Measurements from ENCODE around the gene TNRC6A.
"Not testable (repeated sequence)": the region's sequence is repeated elsewhere in the genome, so short reads cannot be mapped to it uniquely, and the experiment has no call there.

Gene TNRC6A

DNA sequence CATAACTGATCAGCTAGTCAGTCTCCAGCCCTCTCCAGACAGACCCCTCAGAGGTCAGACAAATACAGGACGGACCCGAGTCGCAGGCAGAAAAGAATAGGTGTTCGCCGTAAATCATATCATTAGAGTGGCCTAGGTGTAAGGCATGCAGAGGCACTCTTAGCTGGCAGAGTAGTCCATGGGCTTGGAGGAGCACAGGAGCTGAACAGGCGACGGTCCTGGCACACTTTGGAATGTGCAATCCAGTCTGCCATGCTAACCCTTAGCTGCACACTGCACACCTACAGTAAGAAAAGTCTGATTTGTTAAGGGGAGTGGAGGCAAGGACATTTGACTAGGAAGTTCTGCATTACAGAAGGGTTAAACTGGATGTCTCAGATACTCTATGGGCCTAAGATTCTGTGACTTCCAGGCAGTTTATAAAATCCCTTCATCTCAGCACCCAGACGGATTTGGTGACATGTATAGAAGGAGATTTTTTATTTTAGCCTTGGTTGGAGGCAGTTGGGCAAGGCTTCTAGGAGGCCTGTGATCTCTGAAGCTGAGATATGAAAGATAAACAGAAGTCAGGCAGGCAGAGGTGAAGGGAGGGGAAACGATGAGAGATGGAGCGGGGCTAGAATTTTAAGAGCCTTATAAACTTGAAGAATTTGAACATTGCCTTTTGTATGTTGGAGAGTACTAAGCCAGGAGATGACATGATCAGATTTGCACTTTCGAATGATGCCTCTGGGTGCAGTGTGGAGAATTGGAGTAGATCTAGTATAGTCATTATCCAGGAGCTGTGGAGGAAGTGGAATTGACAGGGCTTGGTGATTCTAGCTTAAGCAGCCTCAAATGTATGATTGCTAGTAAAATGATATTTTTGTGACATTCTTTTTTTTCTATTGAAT lies 81.7 kb downstream of the TNRC6A start:
- no peak overlapping the region for H3K9ac ChIP-seq (ENCODE audit: insufficient read length, low read depth)
- DNase-seq (ENCODE audit: low read depth, low spot score): no peak
- peaks cover 94% of the 10 kb centered on the region for H3K36me3 ChIP-seq (ENCODE audit: insufficient read depth, insufficient read length, low read length)
- H3K27me3 ChIP-seq (ENCODE audit: insufficient read depth, insufficient read length): no peaks in the 10 kb centered on the region
- TF ChIP-seq YY1 (IDR thresholded peaks at IDR 0.05; ENCODE audit: insufficient read depth, insufficient read length) (no peak), ZNF274 (IDR thresholded peaks at IDR 0.05; ENCODE audit: low read depth, low read length) (no peak), SUZ12 (IDR thresholded peaks at IDR 0.05; ENCODE audit: extremely low read depth, insufficient read depth, insufficient read length) (no peak)
- no peak overlapping the region for H3K4me3 ChIP-seq (ENCODE audit: insufficient read length, low read depth)
- H3K4me1 ChIP-seq (ENCODE audit: insufficient read depth, insufficient read length): no peaks in the 10 kb centered on the region
- H3K9me3 ChIP-seq (ENCODE audit: insufficient read depth, low read length): no peaks in the 10 kb centered on the region

DNA sequence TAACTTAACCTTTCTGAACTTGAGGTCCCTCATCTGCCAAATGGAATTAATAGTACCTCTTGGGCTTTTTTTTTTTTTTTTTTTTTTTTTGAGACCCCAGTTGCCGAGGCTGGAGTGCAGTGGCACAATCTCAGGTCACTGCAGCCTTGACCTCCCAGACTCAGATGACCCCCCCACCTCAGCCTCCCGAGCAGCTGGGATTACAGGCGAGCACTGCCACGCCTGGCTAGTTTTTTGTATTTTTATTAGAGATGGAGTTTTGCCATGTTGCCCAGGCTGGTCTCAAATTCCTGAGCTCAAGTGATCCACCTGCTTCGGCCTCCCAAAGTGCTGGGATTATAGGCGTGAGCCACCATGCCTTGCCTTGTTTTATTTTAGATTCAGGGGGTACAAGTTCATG lies 83.4 kb downstream of the TNRC6A start:
- H3K4me1 ChIP-seq (ENCODE audit: insufficient read depth, insufficient read length); H3K4me3 ChIP-seq (ENCODE audit: insufficient read length, low read depth); H3K27me3 ChIP-seq (ENCODE audit: insufficient read depth, insufficient read length); DNase-seq (ENCODE audit: low read depth, low spot score); H3K9me3 ChIP-seq (ENCODE audit: insufficient read depth, low read length); H3K9ac ChIP-seq (ENCODE audit: insufficient read length, low read depth): not testable (repeated sequence)
- H3K36me3 ChIP-seq (ENCODE audit: insufficient read depth, insufficient read length, low read length): peaks cover 96% of the 10 kb centered on the region

DNA sequence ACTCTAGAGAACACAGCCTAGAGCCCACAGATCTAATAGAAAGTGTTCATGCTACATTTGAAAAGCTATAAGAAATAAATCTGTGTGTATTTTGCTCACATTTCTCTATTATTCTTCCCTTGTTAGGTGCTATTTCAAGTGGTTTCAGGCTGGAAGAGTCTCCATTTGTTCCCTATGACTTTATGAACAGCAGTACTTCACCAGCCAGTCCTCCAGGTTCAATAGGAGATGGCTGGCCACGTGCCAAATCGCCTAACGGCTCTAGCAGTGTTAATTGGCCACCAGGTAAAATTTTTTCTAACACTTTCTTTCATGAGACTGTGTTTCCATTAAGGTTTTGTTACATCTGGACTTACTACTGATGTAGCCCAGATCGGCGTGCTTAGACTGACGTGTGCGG lies 85.6 kb downstream of the TNRC6A start:
- no peaks in the 10 kb centered on the region for H3K4me1 ChIP-seq (ENCODE audit: insufficient read depth, insufficient read length)
- H3K9me3 ChIP-seq (ENCODE audit: insufficient read depth, low read length): no peaks in the 10 kb centered on the region
- peaks cover 96% of the 10 kb centered on the region for H3K36me3 ChIP-seq (ENCODE audit: insufficient read depth, insufficient read length, low read length)
- no peaks in the 10 kb centered on the region for H3K27me3 ChIP-seq (ENCODE audit: insufficient read depth, insufficient read length)
- no peak for TF ChIP-seq ZNF274 (IDR thresholded peaks at IDR 0.05; ENCODE audit: low read depth, low read length)
- no peak for TF ChIP-seq SUZ12 (IDR thresholded peaks at IDR 0.05; ENCODE audit: extremely low read depth, insufficient read depth, insufficient read length)
- no peak overlapping the region for H3K9ac ChIP-seq (ENCODE audit: insufficient read length, low read depth)
- no peak overlapping the region for H3K4me3 ChIP-seq (ENCODE audit: insufficient read length, low read depth)
- DNase-seq (ENCODE audit: low read depth, low spot score): no peak

- Histone ChIP-seq H3K4me1 (ENCODE audit: insufficient read depth, insufficient read length) (no peaks in the 10 kb centered on the region), H3K9ac (ENCODE audit: insufficient read length, low read depth) (no peak overlapping the region), H3K4me3 (ENCODE audit: insufficient read length, low read depth) (no peak overlapping the region), H3K27me3 (ENCODE audit: insufficient read depth, insufficient read length) (no peaks in the 10 kb centered on the region), H3K36me3 (ENCODE audit: insufficient read depth, insufficient read length, low read length) (peaks cover 95% of the 10 kb centered on the region), H3K9me3 (ENCODE audit: insufficient read depth, low read length) (no peaks in the 10 kb centered on the region)
- TF ChIP-seq SUZ12 (IDR thresholded peaks at IDR 0.05; ENCODE audit: extremely low read depth, insufficient read depth, insufficient read length): no peak
- TF ChIP-seq YY1 (IDR thresholded peaks at IDR 0.05; ENCODE audit: insufficient read depth, insufficient read length): no peak
- TF ChIP-seq ZNF274 (IDR thresholded peaks at IDR 0.05; ENCODE audit: low read depth, low read length): no peak
- no peak for DNase-seq (ENCODE audit: low read depth, low spot score)
Observed at GRCh38 chr16:24816688-24817087, 87.2 kb downstream of the TNRC6A start.

GRCh38 chr16:24819462-24820040 lies 90.1 kb downstream of the TNRC6A start:
- Histone ChIP-seq H3K4me1 (ENCODE audit: insufficient read depth, insufficient read length) (peaks cover 2% of the 10 kb centered on the region), H3K36me3 (ENCODE audit: insufficient read depth, insufficient read length, low read length) (peaks cover 96% of the 10 kb centered on the region), H3K4me3 (ENCODE audit: insufficient read length, low read depth) (no peak overlapping the region), H3K27me3 (ENCODE audit: insufficient read depth, insufficient read length) (no peaks in the 10 kb centered on the region), H3K9me3 (ENCODE audit: insufficient read depth, low read length) (no peaks in the 10 kb centered on the region), H3K9ac (ENCODE audit: insufficient read length, low read depth) (no peak overlapping the region)
- DNase-seq (ENCODE audit: low read depth, low spot score): no peak
- TF ChIP-seq SUZ12 (IDR thresholded peaks at IDR 0.05; ENCODE audit: extremely low read depth, insufficient read depth, insufficient read length): no peak
- no peak for TF ChIP-seq YY1 (IDR thresholded peaks at IDR 0.05; ENCODE audit: insufficient read depth, insufficient read length)
- no peak for TF ChIP-seq ZNF274 (IDR thresholded peaks at IDR 0.05; ENCODE audit: low read depth, low read length)

GRCh38 chr16:24820522-24820921 lies 91.1 kb downstream of the TNRC6A start:
- no peaks in the 10 kb centered on the region for H3K27me3 ChIP-seq (ENCODE audit: insufficient read depth, insufficient read length)
- H3K36me3 ChIP-seq (ENCODE audit: insufficient read depth, insufficient read length, low read length): peaks cover 91% of the 10 kb centered on the region
- peaks cover 2% of the 10 kb centered on the region for H3K4me1 ChIP-seq (ENCODE audit: insufficient read depth, insufficient read length)
- H3K9me3 ChIP-seq (ENCODE audit: insufficient read depth, low read length): no peaks in the 10 kb centered on the region
- no peak overlapping the region for H3K9ac ChIP-seq (ENCODE audit: insufficient read length, low read depth)
- DNase-seq (ENCODE audit: low read depth, low spot score): no peak
- no peak overlapping the region for H3K4me3 ChIP-seq (ENCODE audit: insufficient read length, low read depth)
- no peak for TF ChIP-seq ZNF274 (IDR thresholded peaks at IDR 0.05; ENCODE audit: low read depth, low read length)
- TF ChIP-seq YY1 (IDR thresholded peaks at IDR 0.05; ENCODE audit: insufficient read depth, insufficient read length): no peak
- no peak for TF ChIP-seq SUZ12 (IDR thresholded peaks at IDR 0.05; ENCODE audit: extremely low read depth, insufficient read depth, insufficient read length)

DNA sequence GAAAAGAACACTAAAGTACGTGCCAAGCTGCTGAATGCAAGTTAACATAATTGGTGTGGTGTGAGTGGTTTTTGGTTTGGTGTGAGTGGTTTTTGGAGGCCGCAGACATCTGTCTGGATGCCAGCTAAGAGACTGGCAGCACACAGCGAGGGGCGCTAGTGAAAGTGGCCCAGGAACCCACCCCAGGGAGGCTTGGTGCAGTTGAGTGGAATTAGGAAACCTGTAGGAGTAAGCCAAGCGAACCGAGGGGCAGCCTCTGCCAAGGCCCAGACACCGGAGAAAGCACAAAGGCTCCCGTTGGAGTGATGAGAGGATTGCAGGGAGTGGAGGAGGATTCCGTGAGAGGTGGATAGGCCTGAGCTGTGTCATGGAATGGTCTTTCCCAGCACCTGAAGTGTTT lies 91.7 kb downstream of the TNRC6A start:
- H3K9ac ChIP-seq (ENCODE audit: insufficient read length, low read depth): no peak overlapping the region
- no peaks in the 10 kb centered on the region for H3K9me3 ChIP-seq (ENCODE audit: insufficient read depth, low read length)
- peaks cover 91% of the 10 kb centered on the region for H3K36me3 ChIP-seq (ENCODE audit: insufficient read depth, insufficient read length, low read length)
- H3K4me3 ChIP-seq (ENCODE audit: insufficient read length, low read depth): no peak overlapping the region
- no peaks in the 10 kb centered on the region for H3K27me3 ChIP-seq (ENCODE audit: insufficient read depth, insufficient read length)
- no peak for DNase-seq (ENCODE audit: low read depth, low spot score)
- H3K4me1 ChIP-seq (ENCODE audit: insufficient read depth, insufficient read length): peaks cover 2% of the 10 kb centered on the region
- TF ChIP-seq YY1 (IDR thresholded peaks at IDR 0.05; ENCODE audit: insufficient read depth, insufficient read length) (no peak), SUZ12 (IDR thresholded peaks at IDR 0.05; ENCODE audit: extremely low read depth, insufficient read depth, insufficient read length) (no peak)

Data from NT2/D1 (cell line).